BLaER1 treated with 17β-estradiol and CSF1 and Interleukin-3, amounts not matched to agents 10 nM and 100 nM (cell line): ENCODE results near the gene PSMD3.
"Not testable (repeated sequence)": the region's sequence is repeated elsewhere in the genome, so short reads cannot be mapped to it uniquely, and the experiment has no call there.

ENCODE experiments used
- H3K27ac ChIP-seq, 11 experiments: shearing (Covaris generic); formaldehyde crosslinking; 2 replicates each; pipeline ENCODE4 v1.8.1; 2022
- H3K27me3 ChIP-seq, 11 experiments: shearing (Covaris generic); formaldehyde crosslinking; 2 replicates each; pipeline ENCODE4 v1.8.1; 2022
- H3K36me3 ChIP-seq, 11 experiments: shearing (Covaris generic); formaldehyde crosslinking; 2 replicates each; pipeline ENCODE4 v1.8.1; 2022
- H3K4me1 ChIP-seq, 10 experiments: shearing (Covaris generic); formaldehyde crosslinking; 2 replicates each; pipeline ENCODE4 v1.8.1; 2022
- H3K4me2 ChIP-seq, 11 experiments: shearing (Covaris generic); formaldehyde crosslinking; 2 replicates each; pipeline ENCODE4 v1.8.1; 2022
- H3K4me3 ChIP-seq, 10 experiments: shearing (Covaris generic); formaldehyde crosslinking; 2 replicates each; pipeline ENCODE4 v1.8.1; 2022
- H3K9ac ChIP-seq, 11 experiments: shearing (Covaris generic); formaldehyde crosslinking; 2 replicates each; pipeline ENCODE4 v1.8.1; 2022
- H3K9me3 ChIP-seq, 11 experiments: shearing (Covaris generic); formaldehyde crosslinking; replicated peaks in 1 of 11; 2 replicates each; pipeline ENCODE4 v1.8.1; 2022
- H4K20me1 ChIP-seq, 11 experiments: shearing (Covaris generic); formaldehyde crosslinking; 2 replicates each; pipeline ENCODE4 v1.8.1; 2022
- Cebpa-rat ChIP-seq, 11 experiments: shearing (Covaris generic); IDR thresholded peaks; 2 replicates each; pipeline ENCODE4 v1.8.1; 2022

Gene PSMD3

DNA sequence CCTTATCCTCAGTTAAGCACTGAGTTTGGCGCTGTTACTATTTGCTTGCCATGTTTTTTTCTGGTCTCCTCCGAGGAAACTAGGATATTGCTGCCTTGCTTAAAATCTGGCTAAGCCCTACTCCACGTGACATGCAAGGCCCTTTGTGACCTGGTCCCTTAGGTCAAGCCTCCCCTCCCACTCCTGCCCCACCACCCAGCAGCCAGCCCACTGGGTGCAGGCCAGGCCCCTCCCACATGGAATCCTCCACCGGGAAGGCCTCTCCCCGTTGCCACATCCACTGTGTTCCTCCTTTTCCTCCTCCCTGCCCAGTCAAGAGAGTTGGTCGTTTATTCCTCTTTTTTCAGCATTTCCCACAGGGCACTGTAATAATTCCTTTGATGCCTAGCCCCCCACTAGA, 16.2 kb downstream of the PSMD3 start:
- peaks cover 0 to 75% (median 51%) of the 10 kb centered on the region in 11 experiments; a peak in 18 of 22 replicates for H4K20me1 ChIP-seq
- no peak overlapping the region for H3K27ac ChIP-seq
- no peak overlapping the region for H3K4me2 ChIP-seq
- no peaks in the 10 kb centered on the region for H3K9me3 ChIP-seq
- H3K9ac ChIP-seq, result no peak overlapping the region
- no peak for TF ChIP-seq Cebpa-rat (IDR thresholded peaks at IDR 0.05)
- H3K27me3 ChIP-seq, result no peaks in the 10 kb centered on the region
- peaks cover 0 to 10% (median 0%) of the 10 kb centered on the region in 10 experiments; a peak in 2 of 20 replicates for H3K4me1 ChIP-seq
- no peak overlapping the region for H3K4me3 ChIP-seq
- peaks cover 66 to 76% (median 70%) of the 10 kb centered on the region in 11 experiments for H3K36me3 ChIP-seq

DNA sequence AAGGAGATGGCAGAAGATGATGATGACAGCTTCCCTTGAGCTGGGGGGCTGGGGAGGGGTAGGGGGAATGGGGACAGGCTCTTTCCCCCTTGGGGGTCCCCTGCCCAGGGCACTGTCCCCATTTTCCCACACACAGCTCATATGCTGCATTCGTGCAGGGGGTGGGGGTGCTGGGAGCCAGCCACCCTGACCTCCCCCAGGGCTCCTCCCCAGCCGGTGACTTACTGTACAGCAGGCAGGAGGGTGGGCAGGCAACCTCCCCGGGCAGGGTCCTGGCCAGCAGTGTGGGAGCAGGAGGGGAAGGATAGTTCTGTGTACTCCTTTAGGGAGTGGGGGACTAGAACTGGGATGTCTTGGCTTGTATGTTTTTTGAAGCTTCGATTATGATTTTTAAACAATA, 16.9 kb downstream of the PSMD3 start:
- no peaks in the 10 kb centered on the region for H3K9me3 ChIP-seq
- no peak overlapping the region for H3K27ac ChIP-seq
- peaks cover 0 to 68% (median 44%) of the 10 kb centered on the region in 11 experiments; a peak in 18 of 22 replicates for H4K20me1 ChIP-seq
- H3K4me1 ChIP-seq, result peaks cover 0 to 10% (median 0%) of the 10 kb centered on the region in 10 experiments; a peak in 2 of 20 replicates
- TF ChIP-seq Cebpa-rat (IDR thresholded peaks at IDR 0.05), result no peak
- peaks cover 58 to 69% (median 63%) of the 10 kb centered on the region in 11 experiments for H3K36me3 ChIP-seq
- H3K27me3 ChIP-seq, result no peaks in the 10 kb centered on the region
- H3K4me3 ChIP-seq, result no peak overlapping the region
- H3K9ac ChIP-seq, result no peak overlapping the region
- H3K4me2 ChIP-seq, result no peak overlapping the region

DNA sequence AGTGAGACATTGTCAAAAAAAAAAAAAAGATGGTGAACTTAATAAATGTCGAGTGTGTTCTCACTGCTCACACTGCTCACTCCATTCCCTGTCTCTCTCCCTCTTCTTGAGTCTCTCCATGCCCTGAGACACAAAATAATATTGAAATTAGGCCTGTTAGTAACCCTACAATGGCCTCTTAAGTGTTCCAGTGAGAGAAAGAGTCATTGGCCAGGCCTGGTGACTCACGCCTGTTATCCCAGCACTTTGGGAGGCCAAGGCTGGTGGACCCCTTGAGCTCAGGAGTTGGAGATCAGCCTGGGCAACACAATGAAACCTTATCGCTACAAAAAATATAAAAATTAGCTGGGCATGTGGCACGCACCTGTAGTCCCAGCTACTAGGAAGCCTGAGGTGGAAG, 18.5 kb downstream of the PSMD3 start:
- Histone ChIP-seq H3K27ac (no peak overlapping the region), H3K9ac (no peak overlapping the region)

DNA sequence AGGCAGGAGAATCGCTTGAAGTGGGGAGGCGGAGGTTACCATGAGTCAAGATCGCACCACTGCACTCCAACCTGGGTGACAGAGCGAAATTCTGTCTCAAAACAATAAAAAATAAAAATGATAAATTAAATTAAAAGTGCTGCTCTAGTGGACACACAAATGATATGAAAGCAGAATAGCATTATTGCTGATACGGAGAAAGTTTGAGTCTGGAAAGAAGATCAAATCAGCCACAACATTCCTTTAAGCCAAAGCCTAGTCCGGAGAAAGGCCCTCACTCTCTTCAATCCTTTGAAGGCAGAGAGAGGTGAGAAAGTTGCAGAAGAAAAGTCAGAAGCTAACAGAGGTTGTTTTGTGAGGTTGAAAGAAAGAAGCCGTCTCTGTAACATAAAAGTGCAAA, 19.6 kb downstream of the PSMD3 start:
- TF ChIP-seq Cebpa-rat (IDR thresholded peaks at IDR 0.05), result no peak
- Histone ChIP-seq H4K20me1 (peaks cover 0 to 41% (median 18%) of the 10 kb centered on the region in 11 experiments; a peak in 14 of 22 replicates), H3K4me2 (no peak overlapping the region), H3K27me3 (no peaks in the 10 kb centered on the region), H3K27ac (no peak overlapping the region), H3K4me3 (no peak overlapping the region), H3K36me3 (peaks cover 32 to 43% (median 37%) of the 10 kb centered on the region in 11 experiments), H3K9ac (no peak overlapping the region), H3K9me3 (no peaks in the 10 kb centered on the region), H3K4me1 (peaks cover 0 to 10% (median 0%) of the 10 kb centered on the region in 10 experiments; a peak in 2 of 20 replicates)

More for the DNA sequence above, 18.5 kb downstream of the PSMD3 start:
- peaks cover 0 to 52% (median 29%) of the 10 kb centered on the region in 11 experiments; a peak in 16 of 22 replicates for H4K20me1 ChIP-seq
- H3K4me1 ChIP-seq, result peaks cover 0 to 10% (median 0%) of the 10 kb centered on the region in 10 experiments; a peak in 2 of 20 replicates
- TF ChIP-seq Cebpa-rat (IDR thresholded peaks at IDR 0.05), result no peak
- no peak overlapping the region for H3K4me2 ChIP-seq
- H3K9me3 ChIP-seq, result no peaks in the 10 kb centered on the region
- H3K4me3 ChIP-seq, result no peak overlapping the region
- H3K27me3 ChIP-seq, result no peaks in the 10 kb centered on the region
- H3K36me3 ChIP-seq, result peaks cover 43 to 54% (median 48%) of the 10 kb centered on the region in 11 experiments

DNA sequence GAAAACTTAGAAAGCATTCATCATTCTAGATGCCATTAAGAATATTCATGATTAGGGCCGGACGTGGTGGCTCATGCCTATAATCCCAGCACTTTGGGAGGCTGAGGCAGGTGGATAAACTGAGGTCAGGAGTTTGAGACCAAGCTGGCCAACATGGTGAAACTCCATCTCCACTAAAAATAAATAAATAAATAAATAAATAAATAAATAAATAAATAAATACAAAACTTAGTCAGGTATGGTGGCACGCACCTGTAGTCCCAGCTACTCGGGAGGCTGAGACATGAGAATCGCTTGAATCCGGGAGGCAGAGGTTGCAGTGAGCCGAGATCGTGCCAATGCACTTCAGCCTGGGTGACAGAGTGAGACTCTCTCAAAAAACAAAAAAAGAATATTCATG, 20.7 kb downstream of the PSMD3 start:
- H3K4me2 ChIP-seq, H3K4me1 ChIP-seq, H3K9me3 ChIP-seq, H3K9ac ChIP-seq, H3K27me3 ChIP-seq, H3K27ac ChIP-seq, H3K4me3 ChIP-seq: not testable (repeated sequence)
- Histone ChIP-seq H3K36me3 (peaks cover 20 to 31% (median 25%) of the 10 kb centered on the region in 11 experiments), H4K20me1 (peaks cover 0 to 30% (median 9%) of the 10 kb centered on the region in 11 experiments; a peak in 11 of 22 replicates)

DNA sequence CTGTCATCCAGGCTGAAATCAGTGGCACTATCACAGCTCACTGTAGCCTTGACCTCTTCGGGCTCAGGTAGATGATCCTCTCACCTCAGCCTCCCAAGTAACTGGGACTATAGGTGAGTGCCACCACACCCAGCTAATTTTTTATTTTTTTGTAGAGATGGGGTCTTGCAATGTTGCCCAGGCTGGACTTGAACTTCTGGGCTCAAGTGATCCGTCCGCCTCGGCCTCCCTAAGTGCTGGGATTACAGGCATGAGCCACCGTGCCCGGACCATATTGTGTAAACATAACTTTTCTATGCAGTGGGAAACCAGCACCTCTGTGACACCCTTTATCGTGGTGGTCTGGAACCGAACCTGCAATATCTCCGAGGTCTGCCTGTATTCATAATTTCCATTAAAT, 23.5 kb downstream of the PSMD3 start:
- H3K9me3 ChIP-seq, result no peaks in the 10 kb centered on the region
- no peak overlapping the region for H3K4me3 ChIP-seq
- no peak overlapping the region for H3K27ac ChIP-seq
- H4K20me1 ChIP-seq, result peaks cover 0 to 5% (median 0%) of the 10 kb centered on the region in 11 experiments; a peak in 2 of 22 replicates
- no peaks in the 10 kb centered on the region for H3K27me3 ChIP-seq
- no peak overlapping the region for H3K9ac ChIP-seq
- TF ChIP-seq Cebpa-rat (IDR thresholded peaks at IDR 0.05), result no peak
- H3K4me2 ChIP-seq, result no peak overlapping the region
- peaks cover 0 to 3% (median 0%) of the 10 kb centered on the region in 11 experiments; a peak in 1 of 22 replicates for H3K36me3 ChIP-seq
- 0 out of 20 replicates have a peak, but pooled peaks cover 0 to 5% (median 0%) of the 10 kb centered on the region in 10 experiments for H3K4me1 ChIP-seq

DNA sequence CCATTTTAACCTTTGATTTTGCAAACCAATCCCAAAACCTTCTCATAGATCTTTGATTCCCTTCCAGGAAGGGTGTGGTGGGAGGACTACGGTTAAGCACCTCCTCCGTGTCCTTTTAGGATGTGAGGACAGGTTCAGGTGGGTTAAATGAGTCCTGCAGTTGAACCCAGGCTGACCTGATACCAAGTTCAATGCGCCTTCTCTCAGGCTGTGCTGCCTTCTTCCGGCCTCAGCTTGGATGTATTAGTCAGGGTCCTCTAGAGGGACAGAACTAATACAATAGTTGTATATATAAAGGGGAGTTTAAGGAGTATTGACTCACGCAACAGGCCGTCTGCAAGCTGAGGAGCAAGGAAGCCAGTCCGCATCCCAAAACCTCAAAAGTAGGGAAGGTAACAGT, 24.1 kb downstream of the PSMD3 start:
- Histone ChIP-seq H3K4me2 (no peak overlapping the region), H4K20me1 (no peaks in the 10 kb centered on the region), H3K4me3 (no peak overlapping the region), H3K36me3 (no peaks in the 10 kb centered on the region), H3K9ac (no peak overlapping the region), H3K27me3 (no peaks in the 10 kb centered on the region), H3K9me3 (no peaks in the 10 kb centered on the region), H3K27ac (no peak overlapping the region), H3K4me1 (0 out of 20 replicates have a peak, but pooled peaks cover 0 to 5% (median 0%) of the 10 kb centered on the region in 10 experiments)
- no peak for TF ChIP-seq Cebpa-rat (IDR thresholded peaks at IDR 0.05)

DNA sequence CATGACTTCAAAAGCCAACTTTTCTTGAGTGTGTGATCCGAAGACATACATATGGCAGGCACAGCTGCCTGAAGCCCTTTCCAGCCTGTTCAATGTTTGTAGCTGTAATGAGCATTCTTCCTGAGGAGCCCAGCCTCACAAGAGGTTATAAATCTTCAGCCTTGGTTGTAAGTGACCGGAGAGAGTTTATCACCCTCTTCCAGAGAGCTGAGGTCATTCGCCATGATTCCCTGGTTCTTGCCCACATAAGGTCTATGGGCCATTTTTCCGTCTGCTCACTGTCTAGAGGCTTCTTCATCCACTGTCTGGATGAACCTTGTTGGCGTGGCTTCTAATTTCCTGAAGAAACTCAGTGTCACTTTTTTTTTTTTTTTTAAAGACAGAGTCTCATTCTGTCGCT, 24.9 kb downstream of the PSMD3 start:
- no peak overlapping the region for H3K27ac ChIP-seq
- H3K27me3 ChIP-seq, result no peaks in the 10 kb centered on the region
- H3K4me3 ChIP-seq, result no peak overlapping the region
- no peak overlapping the region for H3K9ac ChIP-seq
- H4K20me1 ChIP-seq, result no peaks in the 10 kb centered on the region
- no peaks in the 10 kb centered on the region for H3K36me3 ChIP-seq
- no peak for TF ChIP-seq Cebpa-rat (IDR thresholded peaks at IDR 0.05)
- H3K9me3 ChIP-seq, result no peaks in the 10 kb centered on the region
- no peak overlapping the region for H3K4me2 ChIP-seq
- H3K4me1 ChIP-seq, result peaks cover 0 to 11% (median 2%) of the 10 kb centered on the region in 10 experiments; a peak in 2 of 20 replicates

DNA sequence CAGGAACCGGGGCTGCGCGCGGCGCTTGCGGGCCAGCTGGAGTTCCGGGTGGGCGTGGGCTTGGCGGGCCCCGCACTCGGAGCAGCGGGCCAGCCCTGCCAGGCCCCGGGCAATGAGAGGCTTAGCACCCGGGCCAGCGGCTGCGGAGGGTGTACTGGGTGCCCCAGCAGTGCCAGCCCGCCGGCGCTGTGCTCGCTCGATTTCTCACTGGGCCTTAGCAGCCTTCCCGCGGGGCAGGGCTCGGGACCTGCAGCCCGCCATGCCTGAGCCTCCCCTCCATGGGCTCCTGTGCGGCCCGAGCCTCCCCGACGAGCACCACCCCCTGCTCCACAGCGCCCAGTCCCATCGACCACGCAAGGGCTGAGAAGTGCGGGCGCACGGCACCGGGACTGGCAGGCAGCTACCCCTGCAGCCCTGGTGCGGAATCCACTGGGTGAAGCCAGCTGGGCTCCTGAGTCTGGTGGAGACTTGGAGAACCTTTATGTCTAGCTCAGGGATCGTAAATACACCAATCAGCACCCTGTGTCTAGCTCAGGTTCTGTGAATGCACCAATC, 30.4 kb downstream of the PSMD3 start:
- H3K27ac ChIP-seq, H3K4me2 ChIP-seq, H3K9me3 ChIP-seq, H3K9ac ChIP-seq, H3K4me3 ChIP-seq, H3K36me3 ChIP-seq, H3K27me3 ChIP-seq, H4K20me1 ChIP-seq: not testable (repeated sequence)
- H3K4me1 ChIP-seq, result peaks cover 12 to 27% (median 17%) of the 10 kb centered on the region in 10 experiments

DNA sequence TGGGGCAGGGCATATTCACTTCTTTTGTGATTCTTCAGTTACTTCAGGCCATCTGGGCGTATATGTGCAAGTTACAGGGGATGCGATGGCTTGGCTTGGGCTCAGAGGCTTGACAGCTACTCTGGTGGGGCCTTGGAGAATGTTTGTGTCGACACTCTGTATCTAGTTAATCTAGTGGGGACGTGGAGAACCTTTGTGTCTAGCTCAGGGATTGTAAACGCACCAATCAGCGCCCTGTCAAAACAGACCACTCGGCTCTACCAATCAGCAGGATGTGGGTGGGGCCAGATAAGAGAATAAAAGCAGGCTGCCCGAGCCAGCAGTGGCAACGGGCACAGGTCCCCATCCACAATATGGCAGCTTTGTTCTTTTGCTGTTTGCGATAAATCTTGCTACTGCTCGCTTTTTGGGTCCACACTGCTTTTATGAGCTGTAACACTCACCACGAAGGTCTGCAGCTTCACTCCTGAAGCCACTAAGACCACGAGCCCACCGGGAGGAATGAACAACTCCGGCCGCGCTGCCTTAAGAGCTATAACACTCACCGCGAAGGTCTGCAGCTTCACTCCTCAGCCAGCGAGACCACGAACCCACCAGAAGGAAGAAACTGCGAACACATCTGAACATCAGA, 31.5 kb downstream of the PSMD3 start:
- H3K36me3 ChIP-seq, H3K4me3 ChIP-seq, H3K9ac ChIP-seq, H3K9me3 ChIP-seq, H3K27me3 ChIP-seq, H3K27ac ChIP-seq, H4K20me1 ChIP-seq, H3K4me2 ChIP-seq: not testable (repeated sequence)
- H3K4me1 ChIP-seq, result peaks cover 13 to 35% (median 21%) of the 10 kb centered on the region in 10 experiments
